Tibial nerve (tissue), 4 donors: ENCODE measurements around the gene INPP4A.
A peak's percentile ranks its signal among the peaks of the same experiment; 100 is the strongest.

Experiments
- EP300 ChIP-seq, 2 donors: sonication (generic); formaldehyde crosslinking; IDR thresholded peaks; one replicate each; pipeline ENCODE4 v1.6.1; 2017; ENCODE audit warnings: antibody characterized with exemption in 2 of 2, mild to moderate bottlenecking in 1 of 2
- POLR2A ChIP-seq, 2 donors: fragments of 450-650 bp; IDR thresholded peaks; one replicate each; pipeline ENCODE4 v1.6.1; 2017; ENCODE audit warnings: antibody characterized with exemption in 2 of 2, mild to moderate bottlenecking in 2 of 2, moderate library complexity in 2 of 2
- TF ChIP-seq, protein P1 (sequence below), 5 experiments: fragments of 200-600 bp in 3 of 5; fragments of 450-650 bp in 2 of 5; sonication (generic) in 3 of 5; IDR thresholded peaks; one replicate each; pipeline ENCODE4 v1.5.1; 2016 to 2019; ENCODE audit warnings: antibody characterized with exemption in 5 of 5, mild to moderate bottlenecking in 3 of 5, moderate library complexity in 2 of 5

DNA sequence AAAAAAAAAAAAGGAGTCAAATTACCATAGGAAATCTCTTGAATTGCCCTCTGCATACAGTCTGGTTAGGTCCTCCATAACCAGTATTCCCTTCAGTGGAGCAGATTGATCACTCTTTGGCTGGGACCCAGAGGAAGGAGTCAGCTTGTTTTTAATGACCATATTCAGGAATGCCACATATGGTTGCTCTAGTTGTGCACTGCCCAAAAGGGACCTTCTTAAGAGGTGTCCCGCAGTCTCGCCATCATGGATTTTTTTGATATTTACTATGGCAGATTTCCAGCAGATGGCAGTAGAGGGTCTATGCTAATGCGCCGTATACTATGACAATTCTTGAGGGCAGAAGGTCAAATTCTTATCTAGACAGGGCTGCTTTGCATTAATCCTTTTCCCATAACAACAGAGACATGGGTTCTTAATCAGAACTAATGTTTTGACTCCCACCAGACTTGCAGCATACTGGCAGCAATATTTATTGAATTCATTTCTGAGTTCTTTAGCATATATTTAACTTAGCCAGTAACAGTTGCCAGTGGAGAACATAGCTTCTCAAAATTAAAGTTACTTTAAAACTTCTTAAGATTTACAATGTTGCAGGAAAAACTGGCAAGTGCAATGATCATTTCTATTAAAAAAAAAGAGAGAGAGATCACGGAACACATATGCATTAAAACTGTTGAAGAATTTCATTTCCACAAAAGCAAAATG is 31.8 kb upstream of the INPP4A start:
- TF ChIP-seq, protein P1, sequence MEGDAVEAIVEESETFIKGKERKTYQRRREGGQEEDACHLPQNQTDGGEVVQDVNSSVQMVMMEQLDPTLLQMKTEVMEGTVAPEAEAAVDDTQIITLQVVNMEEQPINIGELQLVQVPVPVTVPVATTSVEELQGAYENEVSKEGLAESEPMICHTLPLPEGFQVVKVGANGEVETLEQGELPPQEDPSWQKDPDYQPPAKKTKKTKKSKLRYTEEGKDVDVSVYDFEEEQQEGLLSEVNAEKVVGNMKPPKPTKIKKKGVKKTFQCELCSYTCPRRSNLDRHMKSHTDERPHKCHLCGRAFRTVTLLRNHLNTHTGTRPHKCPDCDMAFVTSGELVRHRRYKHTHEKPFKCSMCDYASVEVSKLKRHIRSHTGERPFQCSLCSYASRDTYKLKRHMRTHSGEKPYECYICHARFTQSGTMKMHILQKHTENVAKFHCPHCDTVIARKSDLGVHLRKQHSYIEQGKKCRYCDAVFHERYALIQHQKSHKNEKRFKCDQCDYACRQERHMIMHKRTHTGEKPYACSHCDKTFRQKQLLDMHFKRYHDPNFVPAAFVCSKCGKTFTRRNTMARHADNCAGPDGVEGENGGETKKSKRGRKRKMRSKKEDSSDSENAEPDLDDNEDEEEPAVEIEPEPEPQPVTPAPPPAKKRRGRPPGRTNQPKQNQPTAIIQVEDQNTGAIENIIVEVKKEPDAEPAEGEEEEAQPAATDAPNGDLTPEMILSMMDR (IDR thresholded peaks at IDR 0.05): peak; percentile 30 to 65 (median 56)
- no peak for TF ChIP-seq POLR2A (IDR thresholded peaks at IDR 0.05)
- no peak for TF ChIP-seq EP300 (IDR thresholded peaks at IDR 0.05)
